SKM-1 treated with dmso at 0.1 percent for 144 hours (cell line): ENCODE data around the gene CHKA.

Experiments
- DNase-seq: peaks from one replicate; lab custom pipeline; 2025; ENCODE audit not compliant: unreplicated experiment; lab: John Stamatoyannopoulos, UW

CHKA gene

GRCh38 chr11:68002938-68003845 lies 118.0 kb downstream of the CHKA start:
- DNase-seq, result peak; percentile 20
